Measurements from ENCODE around the gene HBQ1.
"Not testable (repeated sequence)": the region's sequence is repeated elsewhere in the genome, so short reads cannot be mapped to it uniquely, and the experiment has no call there.

Gene HBQ1

DNA sequence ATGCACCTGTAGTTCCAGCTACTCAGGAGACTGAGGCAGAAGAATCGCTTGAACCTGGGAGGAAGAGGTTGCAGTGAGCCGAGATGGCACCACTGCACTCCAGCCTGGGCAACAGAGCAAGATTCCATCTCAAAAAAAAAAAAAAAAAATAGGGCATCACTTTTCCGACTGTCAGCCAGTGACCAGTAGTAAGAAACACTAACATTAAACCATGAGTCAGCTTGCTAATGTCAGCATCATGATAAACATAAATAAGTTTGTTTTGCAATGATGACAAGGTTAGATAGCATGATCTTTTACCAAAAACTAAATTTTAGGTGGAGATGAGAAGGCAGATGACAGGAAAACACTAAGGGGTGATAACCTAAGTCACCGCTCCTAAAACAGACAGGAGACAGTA is 29.1 kb downstream of the HBQ1 start:
- not testable (repeated sequence) for DNase-seq (ENCODE audit: low read depth in 2 of 2)

DNA sequence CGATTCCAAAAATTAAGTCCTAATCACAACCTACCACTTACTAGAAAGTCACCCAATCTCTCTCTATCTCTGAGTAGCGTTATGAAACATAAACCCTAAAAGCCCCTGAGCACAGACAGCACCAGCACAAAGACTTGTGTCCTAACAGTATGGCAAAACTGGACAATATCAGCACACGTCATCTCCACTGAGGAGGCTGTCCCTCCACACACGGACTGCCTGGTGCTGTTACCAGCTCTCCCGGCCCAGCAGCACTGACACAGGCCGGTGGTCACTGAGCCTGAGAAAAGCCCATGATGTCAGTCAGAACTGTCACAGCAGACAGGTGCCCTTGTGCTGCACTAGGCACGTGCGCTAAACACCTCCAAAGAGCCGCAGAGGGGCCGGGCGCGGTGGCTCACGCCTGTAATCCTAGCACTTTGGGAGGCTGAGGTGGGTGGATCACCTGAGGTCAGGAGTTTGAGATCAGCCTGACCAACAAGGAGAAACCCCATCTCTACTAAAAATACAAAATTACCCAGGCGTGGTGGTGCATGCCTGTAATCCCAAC is 31.4 kb downstream of the HBQ1 start:
- DNase-seq (ENCODE audit: low read depth in 2 of 2) = not testable (repeated sequence)

DNA sequence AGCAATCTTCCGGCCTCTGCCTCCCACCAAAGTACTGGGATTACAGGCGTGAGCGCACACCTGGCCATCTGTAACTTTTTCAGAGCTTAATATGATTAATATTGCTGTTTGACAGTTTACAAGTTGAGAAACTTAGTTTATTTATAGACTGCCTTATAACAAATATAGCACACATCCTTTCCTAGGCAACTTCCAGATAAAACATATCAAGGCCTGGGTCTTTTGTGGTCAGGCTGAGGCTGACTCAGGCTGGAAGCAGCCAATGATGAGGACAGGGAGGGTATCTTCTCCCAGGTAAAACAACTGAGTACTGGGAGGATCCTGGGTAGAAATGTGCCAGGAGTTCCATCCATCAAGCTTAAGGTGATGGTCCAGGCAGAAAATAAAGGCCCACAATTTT is 32.7 kb downstream of the HBQ1 start:
- no peak for DNase-seq (ENCODE audit: low read depth in 2 of 2)

DNA sequence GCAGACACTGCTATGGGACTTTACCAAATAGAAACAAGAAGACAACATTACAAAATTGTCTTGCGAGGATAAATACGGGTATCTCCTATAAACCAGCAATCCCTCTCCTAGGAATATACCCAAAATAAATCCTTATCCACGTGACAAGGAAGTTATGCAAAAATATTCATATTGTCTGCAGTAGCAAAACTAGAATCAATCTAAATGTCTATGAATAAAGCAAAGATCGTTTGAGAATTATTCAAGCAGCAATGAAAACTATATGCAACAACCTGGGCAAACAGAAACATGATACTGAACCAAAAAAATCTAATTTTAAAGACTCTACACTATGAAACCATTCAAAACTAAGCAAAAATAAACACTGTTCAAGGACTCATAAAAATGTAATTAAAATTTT is 39.8 kb downstream of the HBQ1 start:
- DNase-seq (ENCODE audit: low read depth in 2 of 2) = no peak

DNA sequence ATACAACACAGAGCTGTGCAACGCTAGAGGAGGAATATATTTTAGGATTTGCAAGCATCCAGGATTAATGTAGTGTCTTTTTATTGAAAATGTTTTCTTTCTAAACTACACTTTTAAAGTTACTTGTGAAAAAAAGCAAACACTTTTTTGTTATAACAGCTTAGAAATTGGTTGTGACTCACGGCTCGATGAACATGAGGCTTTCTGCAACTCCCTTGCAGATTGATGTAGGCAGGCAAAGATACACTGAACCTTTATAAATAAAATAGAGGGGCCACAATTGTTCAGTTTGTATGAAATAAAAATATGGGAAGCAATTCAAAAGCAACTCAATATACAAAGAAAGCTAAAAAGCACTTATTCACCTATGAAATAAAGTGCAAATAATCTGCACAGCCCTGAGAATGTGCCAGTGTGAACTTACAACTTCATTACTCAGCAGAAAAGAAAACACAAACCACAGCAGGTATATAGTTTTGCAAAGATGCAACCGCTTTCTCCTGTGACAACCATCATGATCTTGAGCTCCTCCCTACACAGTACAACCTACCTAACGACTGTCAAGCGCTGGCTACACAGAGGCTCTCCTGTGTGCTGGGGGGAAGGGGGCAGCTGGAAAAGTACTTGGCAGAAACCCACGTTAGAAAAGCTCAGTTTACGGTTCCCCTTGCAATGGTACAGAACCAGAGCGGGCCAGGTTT is 48.0 kb downstream of the HBQ1 start:
- DNase-seq (ENCODE audit: low read depth in 2 of 2) = no peak

DNA sequence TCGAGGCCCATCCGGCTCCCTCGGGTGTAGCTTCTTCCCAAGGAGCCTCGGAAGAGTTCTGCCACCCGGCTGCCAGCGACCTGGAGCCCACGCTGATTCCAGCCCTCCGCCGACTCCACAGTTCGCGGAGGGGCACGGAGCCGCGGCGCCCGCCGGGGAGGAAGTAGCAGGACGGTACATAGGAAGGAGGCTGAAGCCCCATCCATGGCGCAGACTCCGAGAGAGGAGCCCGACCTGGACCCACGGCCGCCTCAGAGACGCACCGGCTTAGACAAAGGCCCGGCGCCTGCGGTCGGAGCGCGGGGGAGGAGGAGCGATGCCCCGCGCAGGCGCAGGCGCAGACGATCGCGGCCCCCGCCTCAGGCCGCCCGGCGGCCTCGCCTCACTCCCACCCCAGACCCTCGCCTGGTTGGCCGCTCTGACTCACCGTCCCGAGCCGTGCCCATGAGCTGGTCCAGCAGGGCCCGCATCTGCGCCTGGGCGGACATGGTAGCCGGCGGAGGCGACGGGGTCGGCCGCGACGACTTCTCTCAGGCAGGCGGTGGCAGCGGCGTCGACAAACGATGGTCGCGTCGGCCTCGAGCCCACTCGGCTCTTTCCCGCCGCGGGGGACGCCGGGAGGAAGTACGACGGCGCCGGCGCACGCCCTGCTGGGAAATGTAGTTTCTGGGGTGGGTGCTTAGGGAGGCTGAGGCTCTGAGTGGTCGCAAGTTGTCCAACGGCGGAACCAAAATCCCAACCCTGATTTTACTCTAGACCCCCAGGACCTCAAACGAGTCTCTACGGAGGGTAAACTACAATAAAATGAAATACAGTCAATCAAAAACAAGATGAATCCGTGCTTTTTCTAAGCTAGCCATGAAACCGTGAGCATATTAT is 48.8 kb downstream of the HBQ1 start, which contains the start of gene LUC7L:
LUC7L (minus strand) TSS at position 598 of the 879 bp plus-strand sequence; CDS start at position 488, 110 bp downstream.
- DNase-seq (ENCODE audit: low read depth in 2 of 2) = peak; percentile 64 to 68

DNA sequence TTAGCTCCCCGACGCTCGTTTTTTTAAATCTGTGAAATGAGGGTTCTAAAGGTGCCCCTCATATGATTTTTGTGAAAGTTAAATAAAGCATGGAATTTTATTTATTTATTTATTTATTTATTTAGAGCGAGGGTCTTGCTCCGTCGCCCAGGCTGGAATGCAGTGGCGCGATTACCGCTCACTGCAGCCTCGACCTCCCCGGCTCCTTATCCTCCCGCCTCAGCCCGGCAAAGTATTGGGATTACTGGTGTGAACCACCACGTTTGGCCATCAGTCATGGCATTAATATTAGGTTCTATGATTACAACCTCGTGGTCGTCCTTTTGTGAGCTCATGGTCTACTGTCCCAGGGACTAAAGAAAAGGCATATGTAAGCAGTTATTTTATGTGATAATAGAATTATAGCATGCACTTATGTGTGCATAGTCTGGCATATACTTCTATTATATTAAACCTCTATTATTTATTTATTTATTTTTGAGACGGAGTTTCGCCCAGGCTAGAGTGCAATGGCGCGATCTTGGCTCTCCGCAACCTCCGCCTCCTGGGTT is 49.5 kb downstream of the HBQ1 start:
- no peak for DNase-seq (ENCODE audit: low read depth in 2 of 2)

DNA sequence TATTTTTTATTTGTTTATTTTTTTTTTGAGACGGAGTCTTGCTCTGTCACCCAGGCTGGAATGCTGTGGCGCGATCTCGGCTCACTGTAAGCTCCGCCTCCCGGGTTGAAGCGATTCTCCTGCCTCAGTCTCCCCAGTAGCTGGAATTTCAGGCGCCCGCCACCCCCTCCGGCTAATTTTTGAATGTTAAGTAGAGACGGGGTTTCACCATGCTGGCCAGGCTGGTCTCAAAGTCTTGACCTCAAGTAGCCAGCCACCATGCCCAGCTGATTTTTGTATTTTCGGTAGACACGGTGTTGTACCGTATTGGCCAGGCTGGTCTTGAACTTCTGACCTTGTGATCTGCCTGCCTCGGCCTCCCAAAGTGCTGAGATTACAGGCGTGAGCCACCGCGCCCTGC is 50.1 kb downstream of the HBQ1 start:
- not testable (repeated sequence) for DNase-seq (ENCODE audit: low read depth in 2 of 2)
